GM18951 (cell line): ENCODE data around the gene NUP62CL.
"Not testable (repeated sequence)": the region's sequence is repeated elsewhere in the genome, so short reads cannot be mapped to it uniquely, and the experiment has no call there.

Experiments used
- POLR2A ChIP-seq: IDR thresholded peaks from 4 replicates; pipeline ENCODE4 v1.6.1; 2011; ENCODE audit warnings: mild to moderate bottlenecking; ENCODE audit not compliant: insufficient read length, insufficient read depth; ENCODE audit errors: extremely low read depth
- in situ Hi-C: fragments of 300-500 bp; cut with MboI; formaldehyde crosslinking; loops from one replicate; pipeline ENCODE4 v1.12.0; 2022; ENCODE audit warnings: low sequenced_read_pairs, mixed read lengths, inconsistent platforms; ENCODE audit not compliant: unreplicated experiment

The NUP62CL gene

DNA sequence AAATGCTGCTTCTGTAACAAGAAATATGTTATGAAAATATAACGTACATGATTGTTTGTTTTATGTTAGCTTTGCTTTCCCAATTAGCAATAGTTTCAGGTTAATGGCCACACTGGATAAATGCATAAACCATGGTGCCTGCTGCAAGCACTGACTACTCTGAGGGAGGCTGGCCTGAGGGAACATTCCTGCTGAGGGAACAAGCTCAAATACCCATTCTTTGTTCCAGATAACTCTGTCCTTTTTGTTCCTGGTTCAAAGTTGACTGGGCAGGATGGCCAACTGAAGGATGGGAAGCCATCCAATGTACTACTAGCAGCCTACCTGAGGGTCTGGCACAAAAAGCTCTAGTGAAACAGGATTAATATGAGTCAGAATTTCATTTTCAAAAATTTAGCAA, 37.5 kb downstream of the NUP62CL start:
- no peak for TF ChIP-seq POLR2A

DNA sequence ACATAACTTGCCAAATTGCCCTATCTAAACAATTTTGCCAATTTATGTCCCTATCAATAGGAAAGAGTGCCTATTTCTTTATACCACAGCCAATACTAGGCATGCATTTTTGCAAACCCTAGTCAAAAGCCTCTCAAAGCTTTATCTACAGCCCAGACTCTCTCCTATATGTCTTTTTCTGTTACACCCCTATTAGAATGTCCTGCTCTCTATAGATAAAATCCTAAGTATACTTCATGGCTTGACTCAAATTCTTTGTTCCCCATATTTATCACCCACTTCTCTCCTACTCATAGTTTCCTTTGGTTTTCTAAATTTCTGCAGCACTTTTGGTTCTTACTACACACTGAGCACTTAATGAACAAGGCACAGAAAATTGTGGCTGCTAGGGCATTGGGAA, 38.0 kb downstream of the NUP62CL start:
- in situ Hi-C loops = no loop called here
- no peak for TF ChIP-seq POLR2A

More for the DNA sequence above, 37.5 kb downstream of the NUP62CL start:
- in situ Hi-C loops = no loop called here

DNA sequence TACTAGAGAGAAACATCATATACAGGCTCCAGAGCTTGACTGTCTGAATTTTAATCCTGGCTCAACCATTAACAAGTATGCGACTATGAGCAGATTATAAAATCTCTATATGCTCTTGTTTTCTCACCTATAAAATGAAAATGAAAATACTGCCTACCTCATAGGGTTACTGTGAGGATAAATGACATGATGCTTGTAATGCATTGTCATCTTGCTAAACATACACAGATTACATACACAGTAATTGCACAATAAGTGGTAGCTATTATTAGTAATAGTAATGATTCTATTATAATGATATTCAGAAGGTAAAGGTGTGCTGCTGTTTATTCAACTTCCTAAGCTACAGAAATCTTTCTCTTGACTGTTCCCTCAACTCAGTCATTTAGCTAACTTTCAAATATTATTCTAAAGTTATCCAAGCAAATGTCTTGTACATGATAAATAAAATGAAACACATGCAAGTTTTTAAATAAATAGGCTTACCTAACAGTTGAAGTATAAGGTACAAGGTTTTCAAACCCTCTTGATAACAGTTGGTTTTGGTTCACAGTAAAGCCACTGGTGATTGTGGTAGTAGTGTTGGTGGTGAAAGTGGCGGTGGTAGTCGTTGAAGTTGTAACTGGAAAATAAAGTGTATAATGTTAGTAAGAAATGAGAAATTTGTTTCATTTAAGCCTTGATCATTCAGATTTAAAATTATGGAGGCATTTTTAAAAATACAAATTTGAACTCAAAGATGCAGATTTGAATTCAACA, 38.9 kb downstream of the NUP62CL start:
- TF ChIP-seq POLR2A = no peak
- in situ Hi-C loops = no loop called here

DNA sequence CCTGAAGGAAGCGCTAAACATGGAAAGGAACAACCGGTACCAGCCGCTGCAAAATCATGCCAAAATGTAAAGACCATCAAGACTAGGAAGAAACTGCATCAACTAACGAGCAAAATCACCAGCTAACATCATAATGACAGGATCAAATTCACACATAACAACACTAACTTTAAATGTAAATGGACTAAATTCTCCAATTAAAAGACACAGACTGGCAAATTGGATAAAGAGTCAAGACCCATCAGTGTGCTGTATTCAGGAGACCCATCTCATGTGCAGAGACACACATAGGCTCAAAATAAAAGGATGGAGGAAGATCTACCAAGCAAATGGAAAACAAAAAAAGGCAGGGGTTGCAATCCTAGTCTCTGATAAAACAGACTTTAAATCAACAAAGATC, 48.6 kb downstream of the NUP62CL start:
- in situ Hi-C loops = not testable (repeated sequence)

DNA sequence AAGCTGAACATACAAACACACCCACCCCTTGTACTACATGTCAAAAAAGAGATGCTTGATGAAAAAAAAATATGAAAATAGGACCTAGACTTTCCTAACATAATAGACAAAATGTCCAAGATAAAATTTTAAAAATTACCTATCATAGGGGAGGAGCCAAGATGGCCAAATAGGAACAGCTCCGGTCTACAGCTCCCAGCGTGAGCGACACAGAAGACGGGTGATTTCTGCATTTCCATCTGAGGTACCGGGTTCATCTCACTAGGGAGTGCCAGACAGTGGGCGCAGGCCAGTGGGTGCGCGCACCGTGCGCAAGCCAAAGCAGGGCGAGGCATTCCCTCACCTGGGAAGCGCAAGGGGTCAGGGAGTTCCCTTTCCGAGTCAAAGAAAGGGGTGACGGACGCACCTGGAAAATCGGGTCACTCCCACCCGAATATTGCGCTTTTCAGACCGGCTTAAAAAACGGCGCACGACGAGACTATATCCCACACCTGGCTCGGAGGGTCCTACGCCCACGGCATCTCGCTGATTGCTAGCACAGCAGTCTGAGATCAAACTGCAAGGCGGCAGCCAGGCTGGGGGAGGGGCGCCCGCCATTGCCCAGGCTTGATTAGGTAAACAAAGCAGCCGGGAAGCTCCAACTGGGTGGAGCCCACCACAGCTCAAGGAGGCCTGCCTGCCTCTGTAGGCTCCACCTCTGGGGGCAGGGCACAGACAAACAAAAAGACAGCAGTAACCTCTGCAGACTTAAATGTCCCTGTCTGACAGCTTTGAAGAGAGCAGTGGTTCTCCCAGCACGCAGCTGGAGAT, 50.4 kb downstream of the NUP62CL start:
- in situ Hi-C loops = not testable (repeated sequence)

DNA sequence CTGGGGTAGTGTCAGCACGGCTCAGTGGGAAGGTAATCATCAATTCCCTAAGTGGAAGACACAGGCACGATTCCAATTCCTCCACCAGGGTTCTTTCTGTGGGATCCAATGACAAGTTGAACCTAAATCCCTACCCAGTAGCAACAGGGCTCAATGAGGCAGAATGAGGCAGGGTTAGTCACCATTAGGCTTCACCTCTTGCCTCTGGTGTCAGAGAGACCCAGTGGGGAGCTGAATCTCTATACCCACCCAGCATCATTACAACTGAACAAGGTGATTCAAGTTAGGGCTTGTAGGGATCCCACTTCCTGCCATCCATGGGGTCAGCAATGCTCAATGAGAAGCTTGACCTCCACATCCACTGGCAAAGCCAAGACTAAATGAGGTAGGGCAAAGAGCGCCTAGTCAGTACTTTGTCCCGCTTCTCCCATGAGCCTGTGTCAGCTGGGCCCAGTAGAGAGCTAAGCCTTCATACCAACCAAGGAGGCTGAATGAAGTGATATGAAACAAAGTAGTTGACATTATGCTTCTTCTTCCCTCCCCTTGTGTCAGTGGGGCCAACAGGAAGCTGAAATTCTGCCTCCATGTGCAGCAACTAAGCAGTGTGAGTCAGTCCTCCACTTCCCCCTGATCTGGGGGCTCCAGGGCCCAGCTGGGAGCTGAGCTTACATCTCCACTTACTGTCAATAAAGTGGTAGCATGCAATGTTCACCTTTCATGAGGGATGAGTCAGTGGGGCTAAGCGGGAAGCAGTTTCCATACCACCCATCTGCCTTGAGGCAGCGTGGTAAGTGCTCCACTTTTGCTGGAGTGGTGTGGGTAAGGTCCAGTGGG, 51.2 kb downstream of the NUP62CL start:
- no peak for TF ChIP-seq POLR2A
- in situ Hi-C loops = no loop called here

DNA sequence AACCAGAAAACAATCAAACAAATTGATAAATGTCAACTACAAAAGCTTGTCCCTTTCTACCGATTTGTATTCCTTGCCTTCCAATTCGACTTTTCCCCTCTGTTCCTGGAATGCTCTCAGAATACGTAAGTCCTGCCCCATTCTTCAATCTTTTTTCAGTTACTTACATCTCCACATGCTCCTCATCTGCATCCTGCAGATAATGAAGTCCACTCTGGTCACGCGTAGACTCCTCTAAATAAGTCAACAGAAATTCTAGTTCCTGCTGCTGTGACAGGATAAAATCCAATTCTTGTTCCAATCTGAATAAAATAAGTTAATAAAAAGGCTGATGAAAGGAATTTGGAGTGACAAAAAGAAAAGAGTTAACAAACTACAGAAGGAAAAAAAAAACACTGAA, 53.2 kb downstream of the NUP62CL start:
- no peak for TF ChIP-seq POLR2A
- in situ Hi-C loops = no loop called here

DNA sequence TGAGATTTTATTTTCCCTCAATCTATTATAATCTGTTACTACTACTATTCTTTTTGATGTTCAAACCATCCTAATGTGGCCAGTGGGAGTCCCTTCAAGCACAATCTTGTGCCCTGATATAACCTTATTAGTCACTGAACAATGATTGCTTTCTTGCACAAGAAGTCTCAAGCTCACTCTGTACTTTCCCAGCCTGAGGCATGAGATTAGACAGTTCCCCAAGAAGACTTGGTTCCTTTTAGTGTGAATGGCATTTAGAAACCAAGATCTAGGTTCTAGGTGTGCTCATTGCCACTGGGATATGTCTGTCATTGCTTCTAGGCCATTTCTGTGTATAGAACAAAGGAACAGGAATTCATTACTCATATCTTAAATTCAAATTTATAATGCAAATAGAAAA, 59.6 kb downstream of the NUP62CL start:
- no peak for TF ChIP-seq POLR2A
- in situ Hi-C loops = no loop called here

DNA sequence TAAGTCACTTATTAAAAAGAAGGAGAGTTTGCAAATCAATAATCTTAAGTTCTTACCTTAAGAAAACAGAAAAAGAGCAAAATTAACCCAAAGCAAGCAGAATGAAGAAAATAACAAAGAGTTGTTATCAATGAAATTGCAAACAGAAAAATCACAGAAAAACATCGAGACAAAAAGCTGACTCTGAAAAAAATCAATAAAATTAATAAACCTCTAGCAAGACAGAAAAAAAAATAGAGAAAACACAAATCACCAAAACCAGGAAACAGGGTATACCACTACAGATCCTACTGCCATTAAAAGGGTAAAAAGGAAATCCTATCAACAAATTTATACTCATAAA, 70.3 kb downstream of the NUP62CL start:
- no peak for TF ChIP-seq POLR2A
- in situ Hi-C loops = no loop called here

DNA sequence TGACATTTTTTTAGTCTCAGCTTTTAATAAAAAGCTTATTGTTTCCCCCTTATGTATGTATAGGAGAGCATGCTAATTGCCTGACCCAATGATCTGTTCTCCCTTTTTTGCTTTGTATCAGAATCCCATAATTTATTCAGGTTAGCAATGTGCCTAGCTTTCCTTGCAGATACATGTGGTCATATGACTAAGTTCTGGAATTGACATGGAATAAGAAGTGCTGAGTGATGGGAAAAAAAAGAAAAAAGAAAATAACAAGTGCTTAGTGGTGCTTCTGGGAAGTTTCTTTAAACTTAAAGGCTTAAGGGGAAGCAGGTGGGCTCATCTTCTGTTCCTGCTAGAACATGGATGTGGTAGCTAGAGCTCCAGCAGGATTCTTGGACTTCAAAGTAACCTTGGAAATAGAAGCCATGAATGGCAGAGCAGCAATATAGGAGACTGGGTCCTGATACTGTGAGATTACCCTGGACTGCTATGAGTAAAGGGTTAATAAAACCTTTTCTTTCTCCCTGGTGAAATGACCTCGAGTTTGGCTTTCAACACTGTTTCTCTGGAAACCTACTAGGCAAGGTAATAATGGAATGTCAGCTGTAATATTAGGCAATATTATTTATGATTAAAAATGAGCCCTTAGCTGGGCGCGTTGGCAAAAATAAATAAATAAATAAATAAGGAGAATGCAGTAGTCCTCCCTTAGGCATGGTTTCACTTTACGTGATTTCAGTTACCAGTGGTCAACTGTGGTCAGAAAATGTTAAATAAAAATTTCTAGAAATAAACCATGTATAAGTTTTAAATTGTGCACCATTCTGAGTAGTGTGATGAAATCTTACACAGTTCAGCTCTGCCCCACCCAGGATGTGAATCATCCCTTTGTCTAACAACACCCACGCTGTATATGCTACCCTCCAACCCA, 70.9 kb downstream of the NUP62CL start:
- TF ChIP-seq POLR2A = no peak
- in situ Hi-C loops = no loop called here

DNA sequence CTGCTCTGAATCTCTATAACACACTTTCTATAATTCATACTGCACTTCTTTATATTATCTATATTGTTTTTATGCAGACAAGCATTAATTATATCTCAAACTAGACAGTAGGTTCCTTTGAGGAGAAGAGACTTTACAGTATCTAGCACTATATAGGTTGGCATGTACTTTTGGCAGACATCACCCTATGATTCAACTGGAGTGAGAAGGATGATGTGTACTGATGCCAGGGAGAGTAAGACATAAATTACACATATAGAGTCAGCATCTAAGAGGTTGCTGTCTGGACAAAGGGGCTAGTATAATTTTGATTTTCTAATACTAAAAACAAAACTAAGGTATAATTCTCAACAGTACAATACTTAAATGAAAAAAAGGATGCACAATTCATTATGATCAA, 82.5 kb downstream of the NUP62CL start:
- TF ChIP-seq POLR2A = no peak
- in situ Hi-C loops = no loop called here

DNA sequence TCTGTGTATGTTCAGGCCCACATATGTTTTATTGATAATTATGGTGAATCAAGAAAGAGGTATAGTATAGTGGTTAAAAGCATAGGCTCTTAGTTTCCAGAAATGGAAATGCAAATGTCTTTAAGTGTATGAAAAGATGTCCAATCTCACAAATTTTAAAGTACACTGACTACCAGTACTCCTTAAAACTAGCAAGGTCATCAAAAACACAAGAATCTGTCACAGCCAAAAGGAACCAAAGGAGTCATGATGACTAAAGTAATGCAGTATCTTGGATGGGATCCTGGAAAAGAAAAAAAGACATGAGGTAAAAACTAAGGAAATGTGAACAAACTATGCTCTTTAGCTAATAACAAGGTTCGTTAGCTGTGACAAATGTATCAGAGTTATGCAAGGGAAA, 87.0 kb downstream of the NUP62CL start:
- TF ChIP-seq POLR2A = no peak
- in situ Hi-C loops = no loop called here
